Measurements from ENCODE around the gene NANS. TPM values are rescaled to one million over a fixed set of nuclear protein-coding genes. Genes with fewer than 3 reads are reported as not detected.

NANS gene
- total and polyA plus RNA-seq, 2 of the 13 experiments (the other 11 are each of a cell fraction or from before 2014, with no cell fraction given) = 86.9 to 203 TPM

DNA sequence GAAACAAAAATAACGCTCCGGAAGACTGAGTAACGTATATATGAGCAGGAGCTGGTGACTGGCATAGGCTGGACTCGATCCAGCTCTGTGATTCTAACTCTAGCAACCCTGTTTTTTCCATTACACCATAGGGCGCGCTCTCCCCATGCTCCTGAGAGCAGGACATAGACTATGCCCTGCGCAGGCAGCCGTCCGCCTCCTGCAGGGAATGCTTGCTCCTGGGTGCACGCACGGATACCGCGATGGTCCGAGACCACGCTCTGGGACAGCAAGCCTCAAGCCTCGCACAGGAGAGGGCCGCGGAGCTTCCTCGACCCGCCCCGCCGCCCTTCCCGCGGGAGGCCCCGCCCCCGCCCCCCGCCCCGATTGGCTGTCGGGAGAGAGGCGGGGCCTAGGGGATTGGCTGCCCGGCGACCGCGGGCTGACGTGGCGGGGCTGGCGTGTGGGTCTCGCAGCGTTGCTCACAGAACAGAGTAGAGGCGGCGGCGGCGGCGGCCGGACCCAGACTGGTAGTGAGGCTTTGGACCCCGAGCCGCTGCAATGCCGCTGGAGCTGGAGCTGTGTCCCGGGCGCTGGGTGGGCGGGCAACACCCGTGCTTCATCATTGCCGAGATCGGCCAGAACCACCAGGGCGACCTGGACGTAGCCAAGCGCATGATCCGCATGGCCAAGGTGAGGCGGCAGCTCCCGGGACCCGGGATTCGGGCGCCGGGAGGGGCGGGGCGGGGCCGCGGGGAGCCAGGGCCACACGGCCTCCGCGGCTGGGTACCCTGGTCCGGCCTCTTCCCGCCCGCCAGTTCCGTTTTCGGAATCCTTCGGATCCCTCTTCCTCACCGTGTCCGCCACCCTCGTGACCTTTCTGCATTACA, at the start of gene NANS (continued):
- TF ChIP-seq HOXA5 (CRISPR knock-in tag; IDR thresholded peaks at IDR 0.05) (peak; percentile 81), NFYC (CRISPR knock-in tag; IDR thresholded peaks at IDR 0.05) (peak; percentile 80), CREM (IDR thresholded peaks at IDR 0.05) (no peak), CREM (CRISPR knock-in tag; IDR thresholded peaks at IDR 0.05) (no peak), ZNF530 (CRISPR knock-in tag; IDR thresholded peaks at IDR 0.05; ENCODE audit: low read depth) (no peak), ZFP62 (CRISPR knock-in tag; IDR thresholded peaks at IDR 0.05) (no peak), SIX4 (CRISPR knock-in tag; IDR thresholded peaks at IDR 0.05) (no peak), ZNF496 (CRISPR knock-in tag; IDR thresholded peaks at IDR 0.05; ENCODE audit: insufficient replicate concordance) (no peak), KLF15 (CRISPR knock-in tag; IDR thresholded peaks at IDR 0.05; ENCODE audit: borderline replicate concordance) (0 out of 2 replicates have a peak, but pooled peaks have one; percentile 74), ZSCAN22 (CRISPR knock-in tag; IDR thresholded peaks at IDR 0.05) (0 out of 2 replicates have a peak, but pooled peaks have one; percentile 45), AGO2 (optimal IDR thresholded peaks at IDR 0.05; ENCODE audit: low read depth, low read length) (peak; percentile 92), RFXAP (CRISPR knock-in tag; IDR thresholded peaks at IDR 0.05; ENCODE audit: borderline replicate concordance) (peak; percentile 80; the same call in 1 of the 2 replicates), ZNF567 (CRISPR knock-in tag; IDR thresholded peaks at IDR 0.05; ENCODE audit: borderline replicate concordance) (no peak), BCL6 (CRISPR knock-in tag; IDR thresholded peaks at IDR 0.05) (0 out of 2 replicates have a peak, but pooled peaks have one; percentile 43), SOX5 (CRISPR knock-in tag; IDR thresholded peaks at IDR 0.05; ENCODE audit: borderline replicate concordance) (no peak), HNF1B (CRISPR knock-in tag; IDR thresholded peaks at IDR 0.05) (0 out of 2 replicates have a peak, but pooled peaks have one; percentile 48), ZNF678 (CRISPR knock-in tag; IDR thresholded peaks at IDR 0.05) (0 out of 2 replicates have a peak, but pooled peaks have one; percentile 56), ZBTB14 (CRISPR knock-in tag; IDR thresholded peaks at IDR 0.05) (no peak), ZSCAN9 (CRISPR knock-in tag; IDR thresholded peaks at IDR 0.05; ENCODE audit: borderline replicate concordance) (0 out of 2 replicates have a peak, but pooled peaks have one; percentile 63)
- TF ChIP-seq, protein P1, sequence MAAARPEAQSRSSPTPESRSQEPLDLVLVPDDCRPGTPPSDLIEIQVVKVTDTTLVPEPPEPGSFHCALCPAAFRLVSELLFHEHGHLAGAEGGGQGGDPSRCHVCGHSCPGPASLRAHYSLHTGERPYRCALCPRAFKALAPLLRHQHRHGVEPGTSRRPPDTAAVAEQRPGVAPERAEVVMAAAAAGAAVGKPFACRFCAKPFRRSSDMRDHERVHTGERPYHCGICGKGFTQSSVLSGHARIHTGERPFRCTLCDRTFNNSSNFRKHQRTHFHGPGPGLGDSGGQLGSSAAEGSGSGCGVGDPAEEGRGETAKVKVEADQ (CRISPR knock-in tag; IDR thresholded peaks at IDR 0.05; ENCODE audit: borderline replicate concordance) = peak; percentile 54; the same call in 1 of the 2 replicates
- TF ChIP-seq, protein P2, sequence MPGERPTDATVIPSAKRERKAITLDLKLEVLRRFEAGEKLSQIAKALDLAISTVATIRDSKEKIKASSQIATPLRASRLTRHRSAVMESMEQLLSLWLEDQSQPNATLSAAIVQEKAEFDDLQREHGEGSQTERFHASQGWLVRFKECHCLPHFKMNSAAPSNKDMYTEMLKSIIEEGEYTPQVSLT (CRISPR knock-in tag; IDR thresholded peaks at IDR 0.05; ENCODE audit: borderline replicate concordance, low read depth) = no peak

Data from HepG2 (cell line).